Measurements from ENCODE around the gene ZCCHC14.
"Not testable (repeated sequence)": the region's sequence is repeated elsewhere in the genome, so short reads cannot be mapped to it uniquely, and the experiment has no call there.

Gene ZCCHC14

GRCh38 chr16:87489434-87490045 is 3.3 kb downstream of the ZCCHC14 start:
- Histone ChIP-seq H3K18ac (ENCODE audit: low read length) (no peak overlapping the region), H3K9ac (ENCODE audit: low read depth, low read length, poor library complexity) (no peak overlapping the region), H3K4me1 (ENCODE audit: control insufficient read depth in 2 of 2, insufficient read depth in 1 of 2, low read depth in 1 of 2, low read length in 2 of 2) (peaks cover 19 to 35% of the 10 kb centered on the region in 2 donors), H3K4ac (ENCODE audit: low read length) (no peak overlapping the region), H2BK15ac (ENCODE audit: low read length) (no peak overlapping the region), H3K36me3 (replicated peaks in 1 of 2; ENCODE audit: control insufficient read depth in 2 of 2, insufficient read depth in 2 of 2, low read length in 2 of 2) (peaks cover 2% of the 10 kb centered on the region in 2 donors), H2BK5ac (ENCODE audit: low read length) (no peak overlapping the region), H2AK5ac (ENCODE audit: low read depth, low read length) (no peak overlapping the region), H3K14ac (ENCODE audit: low read length) (no peak overlapping the region), H3K9me3 (replicated peaks in 1 of 2; ENCODE audit: control insufficient read depth in 2 of 2, insufficient read depth in 1 of 2, low read depth in 1 of 2, low read length in 2 of 2) (no peaks in the 10 kb centered on the region), H3K27me3 (ENCODE audit: control insufficient read depth in 3 of 3, insufficient read depth in 3 of 3, low read depth in 1 of 3, low read length in 3 of 3) (no peaks in the 10 kb centered on the region), H3K27ac (replicated peaks; ENCODE audit: low read length) (no peak overlapping the region), H2BK120ac (ENCODE audit: low read depth, low read length) (no peak overlapping the region), H4K8ac (ENCODE audit: low read depth, low read length) (no peak overlapping the region), H3K79me1 (ENCODE audit: low read depth, low read length) (peaks cover 14% of the 10 kb centered on the region), H3K4me3 (ENCODE audit: low read length in 2 of 2) (peak overlapping the region in 1 of 2 donors; percentile 58), H3K4me2 (ENCODE audit: insufficient read depth, low read length, poor library complexity, severe bottlenecking) (no peak overlapping the region), H2BK12ac (ENCODE audit: low read length) (no peak overlapping the region), H2AFZ (ENCODE audit: low read length) (no peak overlapping the region), H3K23ac (ENCODE audit: low read depth, low read length, poor library complexity) (no peak overlapping the region), H4K91ac (ENCODE audit: low read depth, low read length, poor library complexity) (no peak overlapping the region)
- no peak for DNase-seq (ENCODE audit: low spot score)
- no CpG with 5 or more reads among the region's 6 CpGs for WGBS, 2 donors (ENCODE audit: extremely low coverage in 2 of 2, insufficient read length in 2 of 2, insufficient replicate concordance in 1 of 2)

GRCh38 chr16:87488960-87489359 is 3.9 kb downstream of the ZCCHC14 start:
- not testable (repeated sequence) for H2BK12ac ChIP-seq (ENCODE audit: low read length); H3K4me3 ChIP-seq (ENCODE audit: low read length in 2 of 2); H2AK5ac ChIP-seq (ENCODE audit: low read depth, low read length); H3K23ac ChIP-seq (ENCODE audit: low read depth, low read length, poor library complexity); H3K14ac ChIP-seq (ENCODE audit: low read length); H2AFZ ChIP-seq (ENCODE audit: low read length); H4K91ac ChIP-seq (ENCODE audit: low read depth, low read length, poor library complexity); H4K8ac ChIP-seq (ENCODE audit: low read depth, low read length); H3K36me3 ChIP-seq (replicated peaks in 1 of 2; ENCODE audit: control insufficient read depth in 2 of 2, insufficient read depth in 2 of 2, low read length in 2 of 2); H3K9ac ChIP-seq (ENCODE audit: low read depth, low read length, poor library complexity); DNase-seq (ENCODE audit: low spot score); H3K4me2 ChIP-seq (ENCODE audit: insufficient read depth, low read length, poor library complexity, severe bottlenecking); H2BK120ac ChIP-seq (ENCODE audit: low read depth, low read length); H2BK15ac ChIP-seq (ENCODE audit: low read length); H3K4ac ChIP-seq (ENCODE audit: low read length); H3K9me3 ChIP-seq (replicated peaks in 1 of 2; ENCODE audit: control insufficient read depth in 2 of 2, insufficient read depth in 1 of 2, low read depth in 1 of 2, low read length in 2 of 2); H2BK5ac ChIP-seq (ENCODE audit: low read length); H3K18ac ChIP-seq (ENCODE audit: low read length); H3K27me3 ChIP-seq (ENCODE audit: control insufficient read depth in 3 of 3, insufficient read depth in 3 of 3, low read depth in 1 of 3, low read length in 3 of 3); H3K27ac ChIP-seq (replicated peaks; ENCODE audit: low read length)
- Histone ChIP-seq H3K79me1 (ENCODE audit: low read depth, low read length) (peaks cover 17% of the 10 kb centered on the region), H3K4me1 (ENCODE audit: control insufficient read depth in 2 of 2, insufficient read depth in 1 of 2, low read depth in 1 of 2, low read length in 2 of 2) (peaks cover 19 to 35% of the 10 kb centered on the region in 2 donors)
- WGBS, 2 donors (ENCODE audit: extremely low coverage in 2 of 2, insufficient read length in 2 of 2, insufficient replicate concordance in 1 of 2) = no CpG with 5 or more reads among the region's 6 CpGs

GRCh38 chr16:87487361-87487924 is 5.4 kb downstream of the ZCCHC14 start:
- no peak overlapping the region for H4K8ac ChIP-seq (ENCODE audit: low read depth, low read length)
- H3K27me3 ChIP-seq (ENCODE audit: control insufficient read depth in 3 of 3, insufficient read depth in 3 of 3, low read depth in 1 of 3, low read length in 3 of 3) = no peaks in the 10 kb centered on the region
- no peaks in the 10 kb centered on the region for H3K9me3 ChIP-seq (replicated peaks in 1 of 2; ENCODE audit: control insufficient read depth in 2 of 2, insufficient read depth in 1 of 2, low read depth in 1 of 2, low read length in 2 of 2)
- H2BK15ac ChIP-seq (ENCODE audit: low read length) = no peak overlapping the region
- H2BK12ac ChIP-seq (ENCODE audit: low read length) = no peak overlapping the region
- no CpG with 5 or more reads among the region's 24 CpGs for WGBS, 2 donors (ENCODE audit: extremely low coverage in 2 of 2, insufficient read length in 2 of 2, insufficient replicate concordance in 1 of 2)
- H3K4me3 ChIP-seq (ENCODE audit: low read length in 2 of 2) = peak overlapping the region in 1 of 2 donors; percentile 41
- peaks cover 17% of the 10 kb centered on the region for H3K79me1 ChIP-seq (ENCODE audit: low read depth, low read length)
- no peak overlapping the region for H2AK5ac ChIP-seq (ENCODE audit: low read depth, low read length)
- H3K36me3 ChIP-seq (replicated peaks in 1 of 2; ENCODE audit: control insufficient read depth in 2 of 2, insufficient read depth in 2 of 2, low read length in 2 of 2) = peaks cover 3 to 18% of the 10 kb centered on the region in 2 donors
- H2BK5ac ChIP-seq (ENCODE audit: low read length) = no peak overlapping the region
- peaks cover 15 to 33% of the 10 kb centered on the region in 2 donors for H3K4me1 ChIP-seq (ENCODE audit: control insufficient read depth in 2 of 2, insufficient read depth in 1 of 2, low read depth in 1 of 2, low read length in 2 of 2)
- no peak overlapping the region for H3K27ac ChIP-seq (replicated peaks; ENCODE audit: low read length)
- H3K4ac ChIP-seq (ENCODE audit: low read length) = no peak overlapping the region
- no peak overlapping the region for H3K14ac ChIP-seq (ENCODE audit: low read length)
- H2AFZ ChIP-seq (ENCODE audit: low read length) = no peak overlapping the region
- peak overlapping the region; percentile 96 for H4K91ac ChIP-seq (ENCODE audit: low read depth, low read length, poor library complexity)
- H2BK120ac ChIP-seq (ENCODE audit: low read depth, low read length) = no peak overlapping the region
- H3K18ac ChIP-seq (ENCODE audit: low read length) = no peak overlapping the region
- peak overlapping the region; percentile 43 for H3K4me2 ChIP-seq (ENCODE audit: insufficient read depth, low read length, poor library complexity, severe bottlenecking)
- peak overlapping the region; percentile 15 for H3K23ac ChIP-seq (ENCODE audit: low read depth, low read length, poor library complexity)
- H3K9ac ChIP-seq (ENCODE audit: low read depth, low read length, poor library complexity) = peak overlapping the region; percentile 86
- DNase-seq (ENCODE audit: low spot score) = peak; percentile 26

GRCh38 chr16:87486713-87487247 is 6.0 kb downstream of the ZCCHC14 start:
- no CpG with 5 or more reads among the region's 5 CpGs for WGBS, 2 donors (ENCODE audit: extremely low coverage in 2 of 2, insufficient read length in 2 of 2, insufficient replicate concordance in 1 of 2)
- H2BK5ac ChIP-seq (ENCODE audit: low read length) = no peak overlapping the region
- no peak overlapping the region for H3K4me3 ChIP-seq (ENCODE audit: low read length in 2 of 2)

More at GRCh38 chr16:87486713-87487247, 6.0 kb downstream of the ZCCHC14 start:
- H4K91ac ChIP-seq (ENCODE audit: low read depth, low read length, poor library complexity) = no peak overlapping the region
- no peak overlapping the region for H3K14ac ChIP-seq (ENCODE audit: low read length)
- H3K4me2 ChIP-seq (ENCODE audit: insufficient read depth, low read length, poor library complexity, severe bottlenecking) = no peak overlapping the region
- peaks cover 19% of the 10 kb centered on the region for H3K79me1 ChIP-seq (ENCODE audit: low read depth, low read length)
- H2BK15ac ChIP-seq (ENCODE audit: low read length) = no peak overlapping the region
- no peak overlapping the region for H3K4ac ChIP-seq (ENCODE audit: low read length)
- H3K9me3 ChIP-seq (replicated peaks in 1 of 2; ENCODE audit: control insufficient read depth in 2 of 2, insufficient read depth in 1 of 2, low read depth in 1 of 2, low read length in 2 of 2) = peaks cover 0 to 2% of the 10 kb centered on the region in 2 donors
- no peak overlapping the region for H3K18ac ChIP-seq (ENCODE audit: low read length)
- H2AK5ac ChIP-seq (ENCODE audit: low read depth, low read length) = no peak overlapping the region
- no peak overlapping the region for H3K23ac ChIP-seq (ENCODE audit: low read depth, low read length, poor library complexity)
- H2BK12ac ChIP-seq (ENCODE audit: low read length) = no peak overlapping the region
- no peak overlapping the region for H3K9ac ChIP-seq (ENCODE audit: low read depth, low read length, poor library complexity)
- H3K27ac ChIP-seq (replicated peaks; ENCODE audit: low read length) = no peak overlapping the region
- H2BK120ac ChIP-seq (ENCODE audit: low read depth, low read length) = no peak overlapping the region
- no peak overlapping the region for H2AFZ ChIP-seq (ENCODE audit: low read length)
- H4K8ac ChIP-seq (ENCODE audit: low read depth, low read length) = no peak overlapping the region
- no peaks in the 10 kb centered on the region for H3K27me3 ChIP-seq (ENCODE audit: control insufficient read depth in 3 of 3, insufficient read depth in 3 of 3, low read depth in 1 of 3, low read length in 3 of 3)
- DNase-seq (ENCODE audit: low spot score) = no peak
- peaks cover 15 to 31% of the 10 kb centered on the region in 2 donors for H3K4me1 ChIP-seq (ENCODE audit: control insufficient read depth in 2 of 2, insufficient read depth in 1 of 2, low read depth in 1 of 2, low read length in 2 of 2)
- peaks cover 3 to 23% of the 10 kb centered on the region in 2 donors for H3K36me3 ChIP-seq (replicated peaks in 1 of 2; ENCODE audit: control insufficient read depth in 2 of 2, insufficient read depth in 2 of 2, low read length in 2 of 2)
